WTC11 (cell line): ENCODE measurements around the gene RABGEF1. TPM values are rescaled to one million over a fixed set of nuclear protein-coding genes. Genes with fewer than 3 reads are reported as not detected.
"Not testable (repeated sequence)": the region's sequence is repeated elsewhere in the genome, so short reads cannot be mapped to it uniquely, and the experiment has no call there.

ENCODE experiments used
- ATAC-seq: fragments of 200-7000 bp; cut with Tn5 transposase; 2 replicates; pipeline ENCODE4 v1.10.0; 2021; ENCODE audit warnings: mild to moderate bottlenecking, moderate library complexity
- CTCF ChIA-PET: fragments of 300-600 bp; sonication (Branson Sonifier 250); formaldehyde crosslinking; loops from one replicate; lab custom pipeline; 2021; ENCODE audit warnings: antibody characterized with exemption; lab: Charles Lee
- POLR2A ChIA-PET: fragments of 350-600 bp; sonication (Branson Sonifier 250); formaldehyde crosslinking; loops from one replicate; lab custom pipeline; 2021; ENCODE audit warnings: antibody characterized with exemption; lab: Charles Lee
- DNase-seq: peaks from one replicate; pipeline ENCODE4 v3.0.0; 2021; ENCODE audit warnings: low spot score
- H3K27ac Mint-ChIP-seq: 2 replicates; pipeline ENCODE4 v1.8.0; 2021; ENCODE audit warnings: mixed read lengths
- H3K27me3 Mint-ChIP-seq: 2 replicates; pipeline ENCODE4 v1.8.0; 2021; ENCODE audit warnings: low read depth, mild to moderate bottlenecking, moderate library complexity, mixed read lengths
- H3K36me3 Mint-ChIP-seq: 2 replicates; pipeline ENCODE4 v1.8.0; 2021; ENCODE audit warnings: mixed read lengths
- H3K4me1 Mint-ChIP-seq: 2 replicates; pipeline ENCODE4 v1.8.0; 2022; ENCODE audit warnings: mixed read lengths
- H3K4me3 Mint-ChIP-seq: 2 replicates; pipeline ENCODE4 v1.8.0; 2021; ENCODE audit warnings: mild to moderate bottlenecking, moderate library complexity, mixed read lengths
- H3K9me3 Mint-ChIP-seq: 2 replicates; pipeline ENCODE4 v1.8.0; 2021; ENCODE audit warnings: mixed read lengths
- ATF2 ChIP-seq: sonication (generic); formaldehyde crosslinking; IDR thresholded peaks from 2 replicates; pipeline ENCODE4 v1.8.1; 2022; ENCODE audit warnings: low read depth, missing genetic modification reagents, borderline replicate concordance
- CDX4 ChIP-seq: fragments of 250-450 bp; sonication (Bioruptor Pico); IDR thresholded peaks from 2 replicates; pipeline ENCODE4 v1.9.0; 2021; ENCODE audit warnings: moderate library complexity, mild to moderate bottlenecking, inconsistent platforms, borderline replicate concordance
- CREM ChIP-seq: sonication (generic); formaldehyde crosslinking; IDR thresholded peaks from 2 replicates; pipeline ENCODE4 v1.8.1; 2022; ENCODE audit warnings: mild to moderate bottlenecking, missing genetic modification reagents, moderate library complexity
- E2F5 ChIP-seq: sonication (generic); formaldehyde crosslinking; IDR thresholded peaks from 2 replicates; pipeline ENCODE4 v1.8.1; 2022; ENCODE audit warnings: mild to moderate bottlenecking, moderate library complexity, missing genetic modification reagents
- EMX1 ChIP-seq: fragments of 250-450 bp; sonication (Bioruptor Pico); IDR thresholded peaks from 2 replicates; pipeline ENCODE4 v1.8.0; 2021; ENCODE audit warnings: mild to moderate bottlenecking
- FOXJ3 ChIP-seq: sonication (generic); formaldehyde crosslinking; IDR thresholded peaks from 2 replicates; pipeline ENCODE4 v1.9.0; 2021; ENCODE audit warnings: missing genetic modification reagents, mild to moderate bottlenecking, borderline replicate concordance
- GABPB1 ChIP-seq: sonication (generic); formaldehyde crosslinking; IDR thresholded peaks from 2 replicates; pipeline ENCODE4 v1.8.1; 2023; ENCODE audit warnings: mild to moderate bottlenecking, missing genetic modification reagents
- GRHL2 ChIP-seq: fragments of 250-450 bp; sonication (Bioruptor Pico); IDR thresholded peaks from 2 replicates; pipeline ENCODE4 v1.8.0; 2022; ENCODE audit warnings: mild to moderate bottlenecking, moderate library complexity; ENCODE audit not compliant: insufficient replicate concordance, severe bottlenecking
- GTF2I ChIP-seq: fragments of 250-450 bp; sonication (Bioruptor Pico); conservative IDR thresholded peaks from 2 replicates; pipeline ENCODE4 v1.4.0; 2021; ENCODE audit warnings: mild to moderate bottlenecking
- JUN ChIP-seq: sonication (generic); formaldehyde crosslinking; IDR thresholded peaks from 2 replicates; pipeline ENCODE4 v1.8.0; 2023; ENCODE audit warnings: mild to moderate bottlenecking, missing genetic modification reagents
- KAT7 ChIP-seq: sonication (generic); formaldehyde crosslinking; IDR thresholded peaks from 2 replicates; pipeline ENCODE4 v1.8.1; 2023; ENCODE audit warnings: missing genetic modification reagents, mild to moderate bottlenecking, borderline replicate concordance
- MLX ChIP-seq: sonication (generic); formaldehyde crosslinking; IDR thresholded peaks from 2 replicates; pipeline ENCODE4 v1.8.1; 2023; ENCODE audit warnings: mild to moderate bottlenecking, missing genetic modification reagents, moderate library complexity
- NFE2L1 ChIP-seq: sonication (generic); formaldehyde crosslinking; IDR thresholded peaks from 2 replicates; pipeline ENCODE4 v1.8.1; 2023; ENCODE audit warnings: missing genetic modification reagents
- SMAD4 ChIP-seq: sonication (generic); formaldehyde crosslinking; IDR thresholded peaks from 2 replicates; pipeline ENCODE4 v1.8.0; 2022; ENCODE audit warnings: mild to moderate bottlenecking, missing genetic modification reagents
- TCF7 ChIP-seq: sonication (generic); formaldehyde crosslinking; IDR thresholded peaks from 2 replicates; pipeline ENCODE4 v1.8.0; 2022; ENCODE audit warnings: mild to moderate bottlenecking, low read depth, missing genetic modification reagents, moderate library complexity
- USF1 ChIP-seq: sonication (generic); formaldehyde crosslinking; IDR thresholded peaks from 2 replicates; pipeline ENCODE4 v1.8.0; 2022; ENCODE audit warnings: mild to moderate bottlenecking, missing genetic modification reagents
- ZNF232 ChIP-seq: sonication (generic); formaldehyde crosslinking; IDR thresholded peaks from 2 replicates; pipeline ENCODE4 v1.8.0; 2022; ENCODE audit warnings: mild to moderate bottlenecking, missing genetic modification reagents
- ZNF263 ChIP-seq: sonication (generic); formaldehyde crosslinking; IDR thresholded peaks from 2 replicates; pipeline ENCODE4 v1.8.1; 2022; ENCODE audit warnings: low read depth, mild to moderate bottlenecking, moderate library complexity, missing genetic modification reagents
- ZNF281 ChIP-seq: sonication (generic); formaldehyde crosslinking; IDR thresholded peaks from 2 replicates; pipeline ENCODE4 v1.8.0; 2023; ENCODE audit warnings: mild to moderate bottlenecking, missing genetic modification reagents
- ZSCAN18 ChIP-seq: fragments of 250-450 bp; sonication (Bioruptor Pico); IDR thresholded peaks from 2 replicates; pipeline ENCODE4 v2.1.2; 2022; ENCODE audit warnings: mild to moderate bottlenecking, moderate library complexity
- total RNA-seq: library from RNA; stranded (reverse); gene quantifications from 3 replicates; pipeline ENCODE4 v1.2.3, GENCODE V29; 2021

Gene RABGEF1
- total RNA-seq, 1 experiment from 2014 or later = 18.1 TPM

GRCh38 chr7:66771795-66772194 is 31.3 kb downstream of the RABGEF1 start:
- TF ChIP-seq GTF2I (CRISPR knock-in tag) (no peak), CREM (CRISPR knock-in tag) (no peak), ZNF281 (CRISPR knock-in tag) (no peak), ATF2 (CRISPR knock-in tag) (no peak), EMX1 (no peak), CDX4 (CRISPR knock-in tag) (no peak), JUN (CRISPR knock-in tag) (no peak), ZNF263 (CRISPR knock-in tag) (no peak), TCF7 (CRISPR knock-in tag) (no peak), SMAD4 (CRISPR knock-in tag) (no peak)
- no peak for DNase-seq
- Mint-ChIP-seq H3K27me3 (no peaks in the 10 kb centered on the region), H3K9me3 (no peaks in the 10 kb centered on the region), H3K4me3 (no peak overlapping the region), H3K27ac (no peak overlapping the region), H3K4me1 (peaks cover 5% of the 10 kb centered on the region), H3K36me3 (peaks cover 26% of the 10 kb centered on the region)
- ChIA-PET CTCF (no interaction called here), POLR2A (no interaction called here)
- no peak for ATAC-seq

- ATAC-seq, H3K4me3 Mint-ChIP-seq, H3K4me1 Mint-ChIP-seq, POLR2A ChIA-PET, H3K9me3 Mint-ChIP-seq, H3K27me3 Mint-ChIP-seq, H3K27ac Mint-ChIP-seq, DNase-seq, CTCF ChIA-PET: not testable (repeated sequence)
- peaks cover 34% of the 10 kb centered on the region for H3K36me3 Mint-ChIP-seq
These were observed 33.2 kb downstream of the RABGEF1 start for GRCh38 chr7:66773744-66774143.

- CTCF ChIA-PET = interaction anchor here (0.7 to 1.0 kb wide), 2 partner anchors 13 to 36 kb away, joined by 3 read pairs; partner anchors contain the start of gene RABGEF1
- H3K4me1 Mint-ChIP-seq, H3K9me3 Mint-ChIP-seq, POLR2A ChIA-PET, H3K27ac Mint-ChIP-seq, H3K4me3 Mint-ChIP-seq, DNase-seq, H3K27me3 Mint-ChIP-seq: not testable (repeated sequence)
- ATAC-seq = peak; percentile 60; the same call in 1 of the 2 replicates
- peaks cover 37% of the 10 kb centered on the region for H3K36me3 Mint-ChIP-seq
These were observed 35.9 kb downstream of the RABGEF1 start for GRCh38 chr7:66776383-66776782.

- no peak for DNase-seq
- H3K4me1 Mint-ChIP-seq = no peaks in the 10 kb centered on the region
- H3K36me3 Mint-ChIP-seq = peaks cover 41% of the 10 kb centered on the region
- no peak overlapping the region for H3K4me3 Mint-ChIP-seq
- no peaks in the 10 kb centered on the region for H3K27me3 Mint-ChIP-seq
- ATAC-seq = no peak
- H3K9me3 Mint-ChIP-seq = no peaks in the 10 kb centered on the region
- ChIA-PET POLR2A (no interaction called here), CTCF (interaction anchor here (1.0 kb wide), 1 partner anchor 36 kb away, joined by 3 read pairs; the partner anchor contains the start of gene RABGEF1)
- no peak overlapping the region for H3K27ac Mint-ChIP-seq
- TF ChIP-seq GRHL2 (CRISPR knock-in tag) (no peak), ZSCAN18 (no peak), GABPB1 (no peak), ZNF232 (CRISPR knock-in tag) (no peak), E2F5 (CRISPR knock-in tag) (no peak), USF1 (no peak), KAT7 (CRISPR knock-in tag) (no peak), FOXJ3 (CRISPR knock-in tag) (no peak), MLX (no peak), NFE2L1 (CRISPR knock-in tag) (no peak)
These were observed 36.4 kb downstream of the RABGEF1 start for GRCh38 chr7:66776800-66777442.
